ENCODE measurements around the gene LNX2. TPM values are rescaled to one million over a fixed set of nuclear protein-coding genes. Genes with fewer than 3 reads are reported as not detected.

LNX2 gene
- total and polyA plus RNA-seq, 2 of the 4 experiments (the other 2 are of a cell fraction) = 3.1 to 7.2 TPM

DNA sequence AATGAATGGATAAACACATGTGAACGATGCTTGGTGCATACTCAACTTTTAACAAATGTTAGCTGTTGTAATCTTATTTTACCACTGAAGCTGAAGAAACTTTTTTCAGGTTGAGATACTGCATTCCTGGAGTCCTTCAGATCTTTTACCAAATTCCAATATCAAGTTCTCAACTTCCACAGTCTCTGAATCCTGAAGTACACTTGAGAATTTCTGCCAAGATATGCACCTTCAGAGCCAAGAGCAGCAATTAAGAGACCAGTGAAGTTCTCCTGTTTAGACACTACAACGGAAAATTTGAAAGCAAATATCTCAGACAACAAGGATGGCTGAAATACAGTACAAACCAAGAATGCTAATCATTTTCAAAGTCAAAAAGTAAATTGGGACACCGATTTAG lies 85.3 kb downstream of the LNX2 start:
- POLR2A ChIA-PET (ENCODE audit: unreplicated experiment) = no interaction called here
- intact Hi-C loops (cut with micrococcal nuclease) = loop anchor here (5.0 to 10.0 kb wide), 2 partner anchors 260 to 447 kb away; partner anchors contain the start of gene GSX1
- Histone ChIP-seq H3K14ac (replicated peaks; ENCODE audit: low read depth, low read length) (no peak overlapping the region), H2AK9ac (replicated peaks; ENCODE audit: low read depth, low read length, poor library complexity) (no peak overlapping the region), H3K18ac (ENCODE audit: low read depth, low read length) (no peak overlapping the region), H3K9me3 (ENCODE audit: control insufficient read depth, insufficient read depth, low read length) (no peaks in the 10 kb centered on the region), H3K9ac (ENCODE audit: low read depth, low read length) (no peak overlapping the region), H3K4me2 (ENCODE audit: low read depth, low read length) (no peak overlapping the region), H4K5ac (ENCODE audit: low read depth, low read length) (no peak overlapping the region), H3K79me1 (ENCODE audit: low read depth in 1 of 2, low read length in 2 of 2) (no peaks in the 10 kb centered on the region), H4K8ac (ENCODE audit: low read depth in 2 of 2, low read length in 2 of 2) (no peak overlapping the region), H3K36me3 (ENCODE audit: control insufficient read depth, insufficient read depth, low read length) (no peaks in the 10 kb centered on the region), H2AK5ac (ENCODE audit: low read depth, low read length) (no peak overlapping the region), H2BK20ac (ENCODE audit: low read depth, low read length) (no peak overlapping the region), H4K91ac (ENCODE audit: insufficient read depth, low read depth, low read length) (no peak overlapping the region), H2BK5ac (ENCODE audit: low read depth, low read length, poor library complexity, severe bottlenecking) (no peak overlapping the region), H3K4me1 (ENCODE audit: control insufficient read depth, insufficient read depth, low read length) (no peaks in the 10 kb centered on the region), H3K27me3 (ENCODE audit: control insufficient read depth, insufficient read depth, low read length) (peaks cover 2% of the 10 kb centered on the region), H3K9me1 (ENCODE audit: insufficient read depth, low read length) (0 out of 2 replicates have a peak, but pooled peaks cover 3% of the 10 kb centered on the region), H4K20me1 (ENCODE audit: insufficient read depth, low read length) (no peaks in the 10 kb centered on the region), H3K4ac (ENCODE audit: low read depth, low read length) (no peak overlapping the region), H2BK15ac (ENCODE audit: low read depth, low read length) (no peak overlapping the region), H3K23ac (ENCODE audit: low read depth, low read length) (no peak overlapping the region), H3K27ac (ENCODE audit: insufficient read depth, low read length) (no peak overlapping the region), H3K4me3 (ENCODE audit: insufficient read depth, low read depth, low read length) (no peak overlapping the region), H2BK120ac (ENCODE audit: low read depth, low read length) (no peak overlapping the region), H3K56ac (ENCODE audit: extremely low read depth, insufficient read depth, low read length) (no peak overlapping the region), H2AFZ (replicated peaks; ENCODE audit: low read length, poor library complexity) (no peak overlapping the region)
- dilution Hi-C loops (cut with HindIII; ENCODE audit: low sequenced_read_pairs, unreplicated experiment) = no loop called here
- no peak for ATAC-seq (ENCODE audit: low read depth)
- in situ Hi-C loops (cut with MboI; ENCODE audit: low sequenced_read_pairs) = loop anchor here (5.0 to 25.0 kb wide), 2 partner anchors 292 to 452 kb away; partner anchors contain the start of gene URAD
- WGBS, 2 experiments (ENCODE audit: extremely low coverage in 2 of 2, insufficient read length in 1 of 2) = 40% methylated on average over 1 of the region's 3 CpGs; no CpG with 5 or more reads in 1 of the 2 experiments
- TF ChIP-seq MXI1 (IDR thresholded peaks at IDR 0.05; ENCODE audit: borderline replicate concordance, low read depth, low read length) (no peak), POLR2A (IDR thresholded peaks at IDR 0.05; ENCODE audit: low read depth, low read length) (no peak), FOS (IDR thresholded peaks at IDR 0.05; ENCODE audit: low read depth, low read length) (no peak), BHLHE40 (IDR thresholded peaks at IDR 0.05; ENCODE audit: low read depth, low read length) (no peak), CHD1 (IDR thresholded peaks at IDR 0.05; ENCODE audit: low read depth, low read length) (no peak), RAD21 (IDR thresholded peaks at IDR 0.05; ENCODE audit: low read length) (no peak), RCOR1 (IDR thresholded peaks at IDR 0.05; ENCODE audit: insufficient replicate concordance, low read length) (no peak), NFE2L2 (IDR thresholded peaks at IDR 0.05; ENCODE audit: low read depth, low read length) (no peak), CEBPB (IDR thresholded peaks at IDR 0.05; ENCODE audit: low read depth, low read length) (no peak), MAFK (IDR thresholded peaks at IDR 0.05; ENCODE audit: low read depth, low read length) (no peak), CTCF (conservative IDR thresholded peaks at IDR 0.05; ENCODE audit: low read depth, low read length) (no peak), RFX5 (IDR thresholded peaks at IDR 0.05; ENCODE audit: low read depth, low read length) (no peak), SMC3 (IDR thresholded peaks at IDR 0.05; ENCODE audit: low read depth, low read length) (no peak), MAZ (IDR thresholded peaks at IDR 0.05; ENCODE audit: borderline replicate concordance, low read depth, low read length) (no peak)
- TF ChIP-seq, protein P1, sequence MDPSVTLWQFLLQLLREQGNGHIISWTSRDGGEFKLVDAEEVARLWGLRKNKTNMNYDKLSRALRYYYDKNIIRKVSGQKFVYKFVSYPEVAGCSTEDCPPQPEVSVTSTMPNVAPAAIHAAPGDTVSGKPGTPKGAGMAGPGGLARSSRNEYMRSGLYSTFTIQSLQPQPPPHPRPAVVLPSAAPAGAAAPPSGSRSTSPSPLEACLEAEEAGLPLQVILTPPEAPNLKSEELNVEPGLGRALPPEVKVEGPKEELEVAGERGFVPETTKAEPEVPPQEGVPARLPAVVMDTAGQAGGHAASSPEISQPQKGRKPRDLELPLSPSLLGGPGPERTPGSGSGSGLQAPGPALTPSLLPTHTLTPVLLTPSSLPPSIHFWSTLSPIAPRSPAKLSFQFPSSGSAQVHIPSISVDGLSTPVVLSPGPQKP (IDR thresholded peaks at IDR 0.05; ENCODE audit: borderline replicate concordance, low read depth, low read length) = no peak
- TF ChIP-seq, protein P2, sequence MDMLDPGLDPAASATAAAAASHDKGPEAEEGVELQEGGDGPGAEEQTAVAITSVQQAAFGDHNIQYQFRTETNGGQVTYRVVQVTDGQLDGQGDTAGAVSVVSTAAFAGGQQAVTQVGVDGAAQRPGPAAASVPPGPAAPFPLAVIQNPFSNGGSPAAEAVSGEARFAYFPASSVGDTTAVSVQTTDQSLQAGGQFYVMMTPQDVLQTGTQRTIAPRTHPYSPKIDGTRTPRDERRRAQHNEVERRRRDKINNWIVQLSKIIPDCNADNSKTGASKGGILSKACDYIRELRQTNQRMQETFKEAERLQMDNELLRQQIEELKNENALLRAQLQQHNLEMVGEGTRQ (IDR thresholded peaks at IDR 0.05; ENCODE audit: low read depth, low read length) = no peak
- no TSS peak for BruUV-seq (replicated peaks)
- CTCF ChIA-PET = interaction anchor here (4.4 kb wide), 1 partner anchor 291 kb away, joined by 33 read pairs; no protein-coding TSS in a partner anchor
- DNase-seq = no peak
